CD1c-positive myeloid dendritic cell (primary cell): Measurements from ENCODE around the gene EFR3B.
"Not testable (repeated sequence)": the region's sequence is repeated elsewhere in the genome, so short reads cannot be mapped to it uniquely, and the experiment has no call there.

Source experiments
- DNase-seq: peaks from one replicate; pipeline ENCODE4 v3.0.0-alpha.2; 2016; ENCODE audit errors: extremely low spot score

The EFR3B gene

GRCh38 chr2:25149646-25150045, 107.8 kb downstream of the EFR3B start:
- no peak for DNase-seq

GRCh38 chr2:25150993-25151392, 109.1 kb downstream of the EFR3B start:
- not testable (repeated sequence) for DNase-seq

- DNase-seq = no peak
Observed at GRCh38 chr2:25151718-25152117, 109.8 kb downstream of the EFR3B start.

GRCh38 chr2:25155401-25155800, 113.5 kb downstream of the EFR3B start:
- DNase-seq = no peak

GRCh38 chr2:25158096-25158852, 116.4 kb downstream of the EFR3B start:
- DNase-seq = no peak

GRCh38 chr2:25159949-25160348, 118.1 kb downstream of the EFR3B start:
- no peak for DNase-seq

GRCh38 chr2:25160376-25160775, 118.5 kb downstream of the EFR3B start:
- DNase-seq = no peak

- peak; percentile 49 for DNase-seq
Observed at GRCh38 chr2:25161055-25161781, 119.3 kb downstream of the EFR3B start.

- not testable (repeated sequence) for DNase-seq
Observed at GRCh38 chr2:25162061-25162460, 120.2 kb downstream of the EFR3B start.

GRCh38 chr2:25164561-25164960, 122.7 kb downstream of the EFR3B start:
- no peak for DNase-seq

- peak; percentile 39 for DNase-seq
Observed at GRCh38 chr2:25165992-25166875, 124.4 kb downstream of the EFR3B start.

GRCh38 chr2:25168256-25169072, 126.6 kb downstream of the EFR3B start, which contains the start of gene POMC:
TSS of gene POMC (minus strand) at chr2:25168580. CDS start at chr2:25164772, 3,808 bp downstream.
- peak; percentile 40 for DNase-seq

- DNase-seq = no peak
Observed at GRCh38 chr2:25169073-25169470, 127.2 kb downstream of the EFR3B start.

GRCh38 chr2:25170888-25171287, 129.0 kb downstream of the EFR3B start:
- DNase-seq = no peak

GRCh38 chr2:25173719-25174118, 131.8 kb downstream of the EFR3B start:
- no peak for DNase-seq

GRCh38 chr2:25174192-25174861, 132.5 kb downstream of the EFR3B start:
- DNase-seq = no peak

- DNase-seq = peak; percentile 82
Observed at GRCh38 chr2:25176138-25176537, 134.3 kb downstream of the EFR3B start.

- DNase-seq = no peak
Observed at GRCh38 chr2:25176541-25177181, 134.8 kb downstream of the EFR3B start.

- DNase-seq = no peak
Observed at GRCh38 chr2:25177211-25177611, 135.3 kb downstream of the EFR3B start.

GRCh38 chr2:25178976-25179375, 137.1 kb downstream of the EFR3B start:
- DNase-seq = no peak
